GM15510 (cell line): ENCODE data around the gene HCN3.

Experiments used
- POLR2A ChIP-seq: IDR thresholded peaks from 3 replicates; pipeline ENCODE4 v1.6.1; 2011; ENCODE audit warnings: borderline replicate concordance; ENCODE audit not compliant: insufficient read length; ENCODE audit errors: extremely low read depth

Gene HCN3

DNA sequence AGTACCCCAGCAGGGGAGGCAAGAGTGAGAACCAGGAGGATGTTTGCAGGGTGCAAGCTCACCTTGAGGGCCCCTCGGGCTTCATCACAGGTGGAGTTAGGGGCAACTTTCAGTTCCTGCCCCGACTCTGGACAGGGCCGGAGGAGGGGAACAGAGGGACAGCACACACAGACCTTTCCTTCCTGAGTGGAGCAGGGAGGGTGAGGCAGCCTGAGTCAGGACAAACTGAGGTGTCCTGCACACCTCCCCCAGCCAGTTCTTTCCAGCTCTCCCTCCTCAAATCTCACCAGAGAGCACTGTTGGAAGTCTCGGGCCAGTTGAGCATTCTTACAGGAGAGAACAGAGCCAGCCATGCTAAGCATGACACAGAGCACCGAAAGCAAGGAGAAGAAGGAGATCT, 23.5 kb upstream of the HCN3 start:
- TF ChIP-seq POLR2A, result no peak

DNA sequence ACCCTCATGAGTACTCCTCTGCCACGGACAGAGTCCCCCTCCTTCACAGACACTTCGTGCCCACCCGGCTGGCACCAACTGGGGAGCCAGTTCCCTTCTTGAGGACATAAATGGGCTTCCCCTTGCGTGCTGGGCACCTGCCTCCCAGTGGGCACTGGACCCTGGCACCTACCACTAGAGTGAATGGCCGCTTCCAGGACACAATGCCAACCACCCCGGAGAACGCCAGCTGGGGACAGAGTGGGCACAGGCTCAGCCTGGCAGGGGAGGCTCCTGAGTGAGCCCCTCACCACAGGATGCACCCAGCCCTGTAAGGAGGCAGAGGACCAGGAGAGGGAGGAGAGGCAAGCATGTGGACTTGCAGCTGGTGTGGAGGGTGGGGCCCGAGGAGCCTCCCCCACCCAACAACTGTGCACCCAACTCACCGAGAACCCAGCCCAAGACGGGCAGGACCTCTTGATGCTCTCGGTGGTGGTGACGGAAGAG, 23.0 kb upstream of the HCN3 start:
- TF ChIP-seq POLR2A, result no peak

- TF ChIP-seq POLR2A, result no peak
These were observed 22.5 kb upstream of the HCN3 start for GRCh38 chr1:155254714-155255242.

GRCh38 chr1:155255243-155256007, 21.8 kb upstream of the HCN3 start, which contains the start of gene ENTREP3:
Gene ENTREP3, minus strand, starts transcription at chr1:155255483. Its CDS starts 606 bp downstream, at chr1:155254877.
- TF ChIP-seq POLR2A, result peak; percentile 65

- no peak for TF ChIP-seq POLR2A
These were observed 21.0 kb upstream of the HCN3 start for GRCh38 chr1:155256058-155256852.

- TF ChIP-seq POLR2A, result no peak
These were observed 17.0 kb upstream of the HCN3 start for GRCh38 chr1:155260276-155260675.

DNA sequence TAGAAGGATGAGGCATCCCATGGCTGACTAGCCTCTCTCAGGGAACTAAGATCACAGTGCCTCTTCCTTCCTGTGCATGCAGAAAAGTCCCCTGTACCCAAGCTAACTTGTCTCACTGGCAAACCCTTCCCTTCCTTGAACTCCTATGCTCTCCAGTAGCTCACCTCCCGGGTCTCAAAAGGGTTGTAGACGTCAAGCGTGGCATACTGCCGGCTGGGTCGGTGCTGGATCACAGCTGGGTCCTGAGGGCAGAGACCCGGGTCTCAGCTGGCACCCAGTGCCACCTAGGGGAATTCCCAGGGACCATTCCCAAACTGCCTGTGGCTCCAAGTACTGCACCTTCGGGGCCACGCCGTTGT, 15.8 kb upstream of the HCN3 start:
- TF ChIP-seq POLR2A, result no peak

GRCh38 chr1:155261852-155262673, 15.2 kb upstream of the HCN3 start, which contains the start of gene SCAMP3:
Gene SCAMP3, minus strand, starts transcription at chr1:155262360. Its CDS starts 209 bp downstream, at chr1:155262151.
- TF ChIP-seq POLR2A, result peak; percentile 92

- no peak for TF ChIP-seq POLR2A
These were observed 14.2 kb upstream of the HCN3 start for GRCh38 chr1:155263067-155263466.

DNA sequence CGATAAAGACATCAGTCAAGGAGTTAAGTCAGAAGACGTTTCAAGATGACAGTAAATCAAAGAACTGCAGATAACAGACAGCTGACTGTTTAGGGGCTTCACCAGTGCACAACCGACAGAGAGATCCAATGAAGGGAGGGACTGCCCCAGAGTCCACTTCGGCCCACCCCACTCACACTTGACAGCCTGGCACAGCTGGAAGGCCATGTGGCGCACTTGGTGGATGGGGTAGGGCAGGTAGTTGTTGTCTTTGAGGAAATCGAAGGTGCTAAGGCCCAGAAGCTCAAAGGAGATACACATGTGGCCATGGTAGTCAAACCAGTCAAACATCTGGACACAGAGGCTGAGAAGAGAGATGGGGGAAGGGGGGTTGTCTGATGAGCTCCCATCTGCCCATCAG, 10.7 kb upstream of the HCN3 start:
- TF ChIP-seq POLR2A, result no peak

DNA sequence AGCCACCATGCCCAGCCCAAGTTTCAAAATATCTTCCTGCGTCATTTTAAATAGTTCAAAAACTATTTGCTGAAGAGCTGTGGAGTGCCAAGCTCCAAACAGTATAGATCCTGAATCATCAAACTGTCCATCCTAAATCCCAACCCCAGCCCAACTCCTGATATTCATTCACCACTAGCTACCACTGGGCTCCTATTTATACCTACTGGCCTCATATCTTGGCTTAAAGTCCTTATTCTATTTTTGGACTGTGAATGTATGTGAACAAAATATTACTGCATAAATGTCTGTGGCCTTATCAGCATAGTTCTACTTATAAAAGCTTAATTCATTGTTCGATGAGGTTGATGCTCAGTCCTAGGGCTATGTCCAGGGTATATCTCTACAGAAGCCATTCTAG, 9.9 kb upstream of the HCN3 start:
- TF ChIP-seq POLR2A, result no peak

DNA sequence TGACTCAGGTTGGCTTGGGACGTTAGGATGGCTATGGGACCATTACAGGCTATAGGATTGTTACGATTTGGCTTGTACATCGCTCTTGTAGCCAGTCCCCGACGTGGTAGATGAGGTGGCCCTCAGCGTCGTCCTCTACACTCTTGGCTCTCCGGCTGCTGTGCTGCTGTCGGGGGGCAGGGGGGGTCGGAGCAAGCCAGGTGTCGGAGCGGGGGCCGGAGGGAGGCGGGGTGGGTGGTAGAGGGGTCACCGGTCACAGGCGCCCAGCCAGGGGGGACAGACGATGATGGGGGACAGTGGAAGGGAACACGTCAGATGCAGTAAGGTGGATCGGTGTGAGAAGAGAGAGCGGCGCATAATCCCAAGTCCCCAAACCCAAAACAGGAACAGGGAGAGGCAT, 8.6 kb upstream of the HCN3 start:
- TF ChIP-seq POLR2A, result no peak

GRCh38 chr1:155269381-155269780, 7.9 kb upstream of the HCN3 start:
- TF ChIP-seq POLR2A, result no peak
